ENCODE results near the gene GLTPD2.

GRCh38 chr17:4788159-4788806 is 481 bp upstream of the GLTPD2 start:
- TF ChIP-seq CTCF (IDR thresholded peaks at IDR 0.05) (peak in 1 of 4 donors; percentile 5), POLR2A (IDR thresholded peaks at IDR 0.05) (no peak)

Measured in right lobe of liver (tissue), 4 donors.